ENCODE measurements around the gene SPINDOC. TPM values are rescaled to one million over a fixed set of nuclear protein-coding genes. Genes with fewer than 3 reads are reported as not detected.

Gene SPINDOC
- total RNA-seq, 1 experiment from 2014 or later: 71.2 TPM

DNA sequence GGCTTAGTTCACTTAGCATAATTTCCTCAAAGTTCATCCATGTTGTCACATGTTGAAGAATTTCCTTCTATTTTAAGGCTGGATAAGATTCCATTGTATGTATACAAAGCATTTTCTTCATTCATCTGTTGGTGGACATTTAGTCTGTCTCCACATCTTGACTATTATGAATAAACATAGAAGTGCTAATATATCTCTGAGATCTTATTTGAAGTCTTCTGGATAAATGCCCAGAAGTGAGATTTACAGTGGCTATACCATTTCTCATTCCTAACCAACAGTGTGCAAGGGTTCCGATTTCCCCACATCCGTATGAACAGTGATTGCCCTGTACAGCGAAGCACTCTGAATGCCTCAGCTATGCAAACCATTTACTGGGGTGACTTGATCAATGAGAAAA is 38.1 kb upstream of the SPINDOC start:
- no peak overlapping the region for H3K27ac Mint-ChIP-seq (ENCODE audit: unreplicated experiment)
- Histone ChIP-seq H3K4me1 (peaks cover 21% of the 10 kb centered on the region), H3K4me3 (ENCODE audit: low read depth, low read length) (no peak overlapping the region), H3K9me3 (no peaks in the 10 kb centered on the region), H3K36me3 (ENCODE audit: control insufficient read depth, insufficient read depth, low read length) (no peaks in the 10 kb centered on the region), H3K27me3 (replicated peaks; ENCODE audit: control insufficient read depth, insufficient read depth, low read length) (no peaks in the 10 kb centered on the region)
- H3K36me3 Mint-ChIP-seq (ENCODE audit: insufficient read depth, unreplicated experiment): no peaks in the 10 kb centered on the region
- intact Hi-C loops (cut with micrococcal nuclease; ENCODE audit: unreplicated experiment): no loop called here
- H3K4me3 Mint-ChIP-seq (ENCODE audit: unreplicated experiment): no peak overlapping the region
- BruUV-seq (replicated peaks): no TSS peak
- peaks cover 30% of the 10 kb centered on the region for H3K4me1 Mint-ChIP-seq (ENCODE audit: low read depth, unreplicated experiment)
- ChIA-PET POLR2A (no interaction called here), CTCF (interaction anchor here (0.7 kb wide), 1 partner anchor 39 kb away, joined by 3 read pairs; no protein-coding TSS in a partner anchor)
- TF ChIP-seq, protein P1, sequence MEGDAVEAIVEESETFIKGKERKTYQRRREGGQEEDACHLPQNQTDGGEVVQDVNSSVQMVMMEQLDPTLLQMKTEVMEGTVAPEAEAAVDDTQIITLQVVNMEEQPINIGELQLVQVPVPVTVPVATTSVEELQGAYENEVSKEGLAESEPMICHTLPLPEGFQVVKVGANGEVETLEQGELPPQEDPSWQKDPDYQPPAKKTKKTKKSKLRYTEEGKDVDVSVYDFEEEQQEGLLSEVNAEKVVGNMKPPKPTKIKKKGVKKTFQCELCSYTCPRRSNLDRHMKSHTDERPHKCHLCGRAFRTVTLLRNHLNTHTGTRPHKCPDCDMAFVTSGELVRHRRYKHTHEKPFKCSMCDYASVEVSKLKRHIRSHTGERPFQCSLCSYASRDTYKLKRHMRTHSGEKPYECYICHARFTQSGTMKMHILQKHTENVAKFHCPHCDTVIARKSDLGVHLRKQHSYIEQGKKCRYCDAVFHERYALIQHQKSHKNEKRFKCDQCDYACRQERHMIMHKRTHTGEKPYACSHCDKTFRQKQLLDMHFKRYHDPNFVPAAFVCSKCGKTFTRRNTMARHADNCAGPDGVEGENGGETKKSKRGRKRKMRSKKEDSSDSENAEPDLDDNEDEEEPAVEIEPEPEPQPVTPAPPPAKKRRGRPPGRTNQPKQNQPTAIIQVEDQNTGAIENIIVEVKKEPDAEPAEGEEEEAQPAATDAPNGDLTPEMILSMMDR (IDR thresholded peaks at IDR 0.05; ENCODE audit: insufficient read depth in 1 of 2, low read depth in 1 of 2, low read length in 1 of 2, severe bottlenecking in 1 of 2, unreplicated experiment in 1 of 2): no peak
- no peaks in the 10 kb centered on the region for H3K27me3 Mint-ChIP-seq (ENCODE audit: insufficient read depth, unreplicated experiment)
- H3K9me3 Mint-ChIP-seq (ENCODE audit: unreplicated experiment): no peaks in the 10 kb centered on the region
- DNase-seq: no peak

DNA sequence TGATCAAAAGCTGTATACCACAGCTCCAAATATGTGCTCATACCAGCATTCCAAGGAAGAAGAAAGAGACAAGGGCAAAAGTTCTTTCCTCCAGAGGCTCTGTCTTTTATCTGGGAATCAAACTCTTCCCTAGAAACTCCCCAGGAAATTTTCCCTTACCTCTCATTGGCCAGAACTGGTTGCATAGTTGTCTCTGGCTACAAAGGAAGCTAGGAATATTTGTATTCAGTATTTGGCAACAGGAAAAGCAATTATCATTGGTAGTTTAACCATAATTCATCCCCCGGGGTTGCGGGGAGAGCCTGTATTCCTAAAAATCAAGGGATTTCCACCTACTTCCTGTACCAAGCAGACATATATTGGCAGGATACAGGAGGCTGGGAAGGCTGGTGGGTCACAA is 34.2 kb upstream of the SPINDOC start:
- POLR2A ChIA-PET: no interaction called here

DNA sequence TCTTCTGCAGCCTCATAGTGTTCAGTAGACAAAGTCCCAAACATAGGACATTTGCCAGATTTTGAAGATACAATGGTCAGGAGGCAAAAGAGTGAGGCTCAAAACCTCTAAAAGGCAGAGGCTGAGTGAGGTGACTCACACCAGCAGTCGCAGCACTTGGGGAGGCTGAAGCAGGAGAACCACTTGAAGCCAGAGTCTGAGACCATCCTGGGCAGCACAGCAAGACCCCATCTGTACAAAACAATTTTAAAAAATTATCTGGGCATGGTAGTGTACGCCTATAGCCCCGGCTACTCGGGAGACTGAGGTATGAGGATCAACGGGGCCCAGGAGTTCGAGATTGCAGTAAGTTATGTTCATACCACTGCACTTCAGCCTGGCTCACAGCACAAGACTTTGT is 30.5 kb upstream of the SPINDOC start:
- Histone ChIP-seq H3K36me3 (ENCODE audit: control insufficient read depth, insufficient read depth, low read length) (no peaks in the 10 kb centered on the region), H3K27me3 (replicated peaks; ENCODE audit: control insufficient read depth, insufficient read depth, low read length) (no peaks in the 10 kb centered on the region), H3K4me3 (ENCODE audit: low read depth, low read length) (no peak overlapping the region), H3K4me1 (peaks cover 34% of the 10 kb centered on the region), H3K9me3 (no peaks in the 10 kb centered on the region)
- Mint-ChIP-seq H3K9me3 (ENCODE audit: unreplicated experiment) (no peaks in the 10 kb centered on the region), H3K4me3 (ENCODE audit: unreplicated experiment) (no peak overlapping the region), H3K36me3 (ENCODE audit: insufficient read depth, unreplicated experiment) (no peaks in the 10 kb centered on the region), H3K4me1 (ENCODE audit: low read depth, unreplicated experiment) (peaks cover 23% of the 10 kb centered on the region), H3K27me3 (ENCODE audit: insufficient read depth, unreplicated experiment) (no peaks in the 10 kb centered on the region), H3K27ac (ENCODE audit: unreplicated experiment) (no peak overlapping the region)
- ChIA-PET CTCF (interaction anchor here (0.6 kb wide), 1 partner anchor 976 kb away, joined by 4 read pairs; no protein-coding TSS in a partner anchor), POLR2A (no interaction called here)
- BruUV-seq (replicated peaks): no TSS peak
- TF ChIP-seq, protein P1 (IDR thresholded peaks at IDR 0.05; ENCODE audit: insufficient read depth in 1 of 2, low read depth in 1 of 2, low read length in 1 of 2, severe bottlenecking in 1 of 2, unreplicated experiment in 1 of 2): no peak
- intact Hi-C loops (cut with micrococcal nuclease; ENCODE audit: unreplicated experiment): no loop called here
- DNase-seq: no peak

More for the DNA sequence above, 34.2 kb upstream of the SPINDOC start:
- CTCF ChIA-PET: interaction anchor here (0.6 to 1.3 kb wide), 7 partner anchors 11 to 79 kb away, joined by 3 to 5 read pairs (median 3); partner anchors contain the start of gene ZFTA
- H3K36me3 Mint-ChIP-seq (ENCODE audit: insufficient read depth, unreplicated experiment): no peaks in the 10 kb centered on the region
- peak overlapping the region; percentile 0 for H3K4me3 Mint-ChIP-seq (ENCODE audit: unreplicated experiment)
- Histone ChIP-seq H3K9me3 (no peaks in the 10 kb centered on the region), H3K36me3 (ENCODE audit: control insufficient read depth, insufficient read depth, low read length) (no peaks in the 10 kb centered on the region), H3K4me3 (ENCODE audit: low read depth, low read length) (no peak overlapping the region), H3K4me1 (peaks cover 29% of the 10 kb centered on the region), H3K27me3 (replicated peaks; ENCODE audit: control insufficient read depth, insufficient read depth, low read length) (no peaks in the 10 kb centered on the region)
- no peaks in the 10 kb centered on the region for H3K9me3 Mint-ChIP-seq (ENCODE audit: unreplicated experiment)
- TF ChIP-seq, protein P1 (IDR thresholded peaks at IDR 0.05; ENCODE audit: insufficient read depth in 1 of 2, low read depth in 1 of 2, low read length in 1 of 2, severe bottlenecking in 1 of 2, unreplicated experiment in 1 of 2): no peak
- peak in 1 of 2 experiments; percentile 27 for DNase-seq
- intact Hi-C loops (cut with micrococcal nuclease; ENCODE audit: unreplicated experiment): no loop called here
- no TSS peak for BruUV-seq (replicated peaks)
- peaks cover 21% of the 10 kb centered on the region for H3K4me1 Mint-ChIP-seq (ENCODE audit: low read depth, unreplicated experiment)
- H3K27me3 Mint-ChIP-seq (ENCODE audit: insufficient read depth, unreplicated experiment): no peaks in the 10 kb centered on the region
- H3K27ac Mint-ChIP-seq (ENCODE audit: unreplicated experiment): no peak overlapping the region
